Stimulated activated CD4-positive, alpha-beta T cell treated with anti-CD3 and anti-CD28 coated beads, Interleukin-2, amount 100 ng/mL, for 48 hours (primary cell): Measurements from ENCODE around the gene CALHM1.
"Not testable (repeated sequence)": the region's sequence is repeated elsewhere in the genome, so short reads cannot be mapped to it uniquely, and the experiment has no call there.

Source experiments
- DNase-seq, 2 donors: peaks; one replicate each; pipeline ENCODE4 v3.0.0-alpha.2; 2020

The CALHM1 gene

DNA sequence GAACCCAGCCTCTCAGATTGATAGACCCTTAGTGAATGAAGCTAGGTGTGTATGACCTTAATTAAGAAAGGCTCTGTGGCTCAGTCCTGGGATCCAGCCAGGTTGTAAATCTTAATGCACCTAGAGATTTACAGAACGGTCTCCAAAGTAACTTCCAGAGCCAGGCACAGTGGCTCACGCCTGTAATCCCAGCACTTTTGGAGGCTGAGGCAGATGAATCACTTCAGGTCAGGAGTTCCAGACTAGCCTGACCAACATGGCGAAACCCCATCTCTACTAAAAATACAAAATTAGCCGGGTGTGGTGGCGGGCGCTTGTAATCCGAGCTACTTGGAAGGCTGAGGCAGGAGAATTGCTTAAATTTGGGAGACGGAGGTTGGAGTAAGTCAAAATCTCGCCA is 30.8 kb downstream of the CALHM1 start:
- DNase-seq = no peak

DNA sequence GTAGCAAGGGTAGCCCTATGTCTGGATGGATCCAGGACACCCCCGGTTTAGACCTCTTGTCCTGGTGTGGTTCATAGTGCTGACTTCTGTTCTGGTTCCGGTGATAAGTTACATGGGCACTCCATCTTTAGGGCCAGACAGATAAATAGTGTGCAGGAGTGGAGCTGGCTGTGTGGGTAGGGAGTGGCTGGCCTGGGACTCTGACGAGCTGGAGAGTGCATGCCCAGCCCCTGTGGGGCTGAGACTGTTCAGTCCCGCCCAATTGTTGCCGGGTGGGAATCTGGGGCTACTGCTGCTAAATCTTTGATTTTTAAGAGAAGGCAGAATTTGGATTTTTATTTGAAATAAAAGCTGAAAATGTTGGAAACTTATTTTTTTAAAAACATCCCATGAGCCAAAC is 35.0 kb downstream of the CALHM1 start:
- DNase-seq = no peak

DNA sequence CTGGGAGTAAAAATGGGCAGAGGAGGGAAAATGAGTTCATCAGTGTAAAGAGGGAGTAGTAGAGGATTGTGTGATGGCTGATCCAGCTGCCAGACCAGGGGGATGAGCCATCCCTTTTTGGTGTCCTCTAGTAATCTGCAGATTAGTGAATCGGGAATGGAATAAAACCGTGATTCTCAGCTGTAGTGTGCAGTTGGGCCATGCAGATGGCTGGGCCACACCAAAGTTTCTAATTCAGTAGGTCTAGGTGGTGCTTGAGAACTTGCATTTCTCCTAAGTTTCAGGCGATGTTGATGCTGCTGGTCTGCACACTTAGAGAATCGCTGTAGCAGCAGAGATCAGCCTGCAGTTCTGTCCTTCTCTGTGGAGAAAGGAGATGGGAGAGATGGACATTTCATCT is 39.6 kb downstream of the CALHM1 start:
- no peak for DNase-seq

DNA sequence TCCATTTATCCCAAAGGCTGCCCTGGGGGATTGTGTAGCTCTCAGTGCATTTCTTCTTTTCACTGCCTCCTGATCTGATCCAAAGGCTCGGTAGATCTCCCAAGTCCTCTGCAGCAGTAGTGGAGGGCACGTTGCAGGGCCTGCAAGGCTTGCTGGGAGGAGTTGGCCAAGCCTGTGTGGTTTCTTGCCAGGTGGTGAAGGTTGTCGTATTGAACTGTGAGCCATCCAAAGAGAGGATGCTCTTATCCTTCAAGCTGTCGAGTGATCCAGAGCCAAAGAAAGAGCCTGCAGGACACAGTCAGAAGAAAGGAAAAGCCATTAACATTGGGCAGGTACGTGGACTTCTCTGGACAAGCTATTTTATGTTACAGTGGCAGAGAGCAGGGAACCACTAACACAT is 41.1 kb downstream of the CALHM1 start:
- no peak for DNase-seq

DNA sequence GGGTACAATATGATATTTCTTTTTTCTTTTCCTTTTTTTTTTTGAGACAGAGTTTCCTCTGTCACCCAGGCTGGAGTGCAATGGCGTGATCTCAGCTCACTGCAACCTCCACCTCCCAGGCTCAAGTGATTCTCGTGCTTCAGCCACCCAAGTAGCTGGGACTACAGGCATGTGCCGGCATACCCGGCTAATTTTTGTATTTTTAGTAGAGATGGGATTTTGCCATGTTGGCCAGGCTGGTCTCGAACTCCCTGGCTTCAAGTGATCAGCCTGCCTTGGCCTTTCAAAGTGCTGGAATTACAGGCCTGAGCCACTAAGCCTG is 41.6 kb downstream of the CALHM1 start:
- DNase-seq = not testable (repeated sequence)

- DNase-seq = peak; percentile 19 to 30
Measured at GRCh38 chr10:103416436-103417147, 42.1 kb downstream of the CALHM1 start.

GRCh38 chr10:103415581-103415980 is 43.1 kb downstream of the CALHM1 start:
- no peak for DNase-seq

GRCh38 chr10:103413564-103413963 is 45.1 kb downstream of the CALHM1 start:
- no peak for DNase-seq
